Smooth muscle cell (in vitro differentiated cells): Measurements from ENCODE around the gene SLC19A2. TPM values are rescaled to one million over a fixed set of nuclear protein-coding genes. Genes with fewer than 3 reads are reported as not detected.

Source experiments
- DNase-seq: peaks from one replicate; lab custom pipeline; 2025; ENCODE audit not compliant: unreplicated experiment; lab: John Stamatoyannopoulos, UW
- H2AFZ ChIP-seq: fragments of 200-600 bp; sonication (generic); 2 replicates; pipeline ENCODE4 v1.6.0; 2016; ENCODE audit warnings: antibody characterized with exemption, low read depth, mild to moderate bottlenecking
- H3F3A ChIP-seq: fragments of 200-600 bp; sonication (generic); 2 replicates; pipeline ENCODE4 v1.6.0; 2017; ENCODE audit warnings: antibody characterized with exemption, low read depth
- H3K27ac ChIP-seq: fragments of 200-600 bp; sonication (generic); 2 replicates; pipeline ENCODE4 v1.5.1; 2016; ENCODE audit warnings: low read depth, mild to moderate bottlenecking
- H3K27me3 ChIP-seq: fragments of 200-600 bp; sonication (generic); 2 replicates; pipeline ENCODE4 v1.6.1; 2016; ENCODE audit warnings: low read depth, mild to moderate bottlenecking
- H3K36me3 ChIP-seq: fragments of 200-600 bp; sonication (generic); 2 replicates; pipeline ENCODE4 v1.5.1; 2016; ENCODE audit warnings: low read depth
- H3K4me1 ChIP-seq: fragments of 200-600 bp; sonication (generic); 2 replicates; pipeline ENCODE4 v1.5.1; 2016; ENCODE audit warnings: low read depth
- H3K4me2 ChIP-seq: fragments of 200-600 bp; sonication (generic); 2 replicates; pipeline ENCODE4 v1.6.0; 2016; ENCODE audit warnings: mild to moderate bottlenecking
- H3K4me3 ChIP-seq: fragments of 200-600 bp; sonication (generic); 2 replicates; pipeline ENCODE4 v1.5.1; 2016; ENCODE audit warnings: mild to moderate bottlenecking
- H3K79me2 ChIP-seq: fragments of 200-600 bp; sonication (generic); 2 replicates; pipeline ENCODE4 v1.6.0; 2016; ENCODE audit warnings: low read depth, mild to moderate bottlenecking
- H3K9ac ChIP-seq: fragments of 200-600 bp; sonication (generic); 2 replicates; pipeline ENCODE4 v1.6.0; 2016; ENCODE audit warnings: low read depth
- H3K9me3 ChIP-seq: fragments of 200-600 bp; sonication (generic); replicated peaks from 2 replicates; pipeline ENCODE4 v1.5.1; 2016; ENCODE audit warnings: low read depth
- H4K20me1 ChIP-seq: fragments of 200-600 bp; sonication (generic); 2 replicates; pipeline ENCODE4 v1.6.0; 2016; ENCODE audit warnings: low read depth
- WGBS: methylation state at CpG from one replicate; pipeline ENCODE4 v1.1.7; 2016; ENCODE audit warnings: low lambda C conversion rate; 5-methylcytosine and 5-hydroxymethylcytosine counted together
- polyA plus RNA-seq: library from polyadenylated mRNA; unstranded; fragments of >200 nt; fragmentation: Nextera tagmentation; extraction: Ambion mirVana; gene quantifications from 2 replicates; pipeline ENCODE4 v1.2.1, GENCODE V29; 2016
- total RNA-seq: library from RNA; depleted of rRNA; stranded (reverse); fragments of >200 nt; gene quantifications from 2 replicates; pipeline ENCODE4 v1.2.3, GENCODE V29; 2014
- TF ChIP-seq, protein P1 (sequence below): fragments of 200-600 bp; sonication (generic); IDR thresholded peaks from 2 replicates; pipeline ENCODE4 v1.5.1; 2017; ENCODE audit warnings: borderline replicate concordance, mild to moderate bottlenecking, antibody characterized with exemption; ENCODE audit not compliant: insufficient read depth, poor library complexity, severe bottlenecking

The SLC19A2 gene
- total and polyA plus RNA-seq, 2 experiments from 2014 or later, result 15.1 to 59.4 TPM

DNA sequence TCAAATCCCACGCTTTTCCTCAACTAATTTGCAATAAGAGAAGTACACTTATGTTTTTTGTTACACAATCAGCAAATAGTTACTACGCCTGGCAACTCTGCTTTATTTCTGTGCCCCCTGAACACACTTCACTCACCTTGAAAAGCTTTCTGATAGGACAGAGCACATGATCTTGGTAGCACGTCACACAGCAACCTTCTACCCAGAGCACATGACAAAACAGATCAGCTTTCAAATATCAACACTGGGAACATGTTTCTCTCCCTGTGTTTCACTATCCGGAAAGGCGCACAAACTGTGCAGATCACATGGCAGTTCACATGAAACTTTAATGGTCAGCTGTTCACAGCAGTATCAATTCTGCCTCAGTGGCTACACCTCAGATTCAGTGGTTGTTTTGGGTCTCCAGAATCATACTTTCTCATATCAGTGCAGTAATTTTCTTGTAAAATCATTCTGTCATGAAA, 2.2 kb downstream of the SLC19A2 start:
- H2AFZ ChIP-seq, result no peak overlapping the region
- peaks cover 66% of the 10 kb centered on the region for H3K79me2 ChIP-seq
- peaks cover 8% of the 10 kb centered on the region for H3F3A ChIP-seq
- WGBS, result 55% methylated on average over 5 of the region's 5 CpGs
- H3K27me3 ChIP-seq, result no peaks in the 10 kb centered on the region
- TF ChIP-seq, protein P1, sequence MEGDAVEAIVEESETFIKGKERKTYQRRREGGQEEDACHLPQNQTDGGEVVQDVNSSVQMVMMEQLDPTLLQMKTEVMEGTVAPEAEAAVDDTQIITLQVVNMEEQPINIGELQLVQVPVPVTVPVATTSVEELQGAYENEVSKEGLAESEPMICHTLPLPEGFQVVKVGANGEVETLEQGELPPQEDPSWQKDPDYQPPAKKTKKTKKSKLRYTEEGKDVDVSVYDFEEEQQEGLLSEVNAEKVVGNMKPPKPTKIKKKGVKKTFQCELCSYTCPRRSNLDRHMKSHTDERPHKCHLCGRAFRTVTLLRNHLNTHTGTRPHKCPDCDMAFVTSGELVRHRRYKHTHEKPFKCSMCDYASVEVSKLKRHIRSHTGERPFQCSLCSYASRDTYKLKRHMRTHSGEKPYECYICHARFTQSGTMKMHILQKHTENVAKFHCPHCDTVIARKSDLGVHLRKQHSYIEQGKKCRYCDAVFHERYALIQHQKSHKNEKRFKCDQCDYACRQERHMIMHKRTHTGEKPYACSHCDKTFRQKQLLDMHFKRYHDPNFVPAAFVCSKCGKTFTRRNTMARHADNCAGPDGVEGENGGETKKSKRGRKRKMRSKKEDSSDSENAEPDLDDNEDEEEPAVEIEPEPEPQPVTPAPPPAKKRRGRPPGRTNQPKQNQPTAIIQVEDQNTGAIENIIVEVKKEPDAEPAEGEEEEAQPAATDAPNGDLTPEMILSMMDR, result no peak
- no peaks in the 10 kb centered on the region for H3K9me3 ChIP-seq
- H3K4me3 ChIP-seq, result peak overlapping the region; percentile 89
- H3K36me3 ChIP-seq, result no peaks in the 10 kb centered on the region
- peak overlapping the region; percentile 99 for H3K9ac ChIP-seq
- peak overlapping the region; percentile 99 for H3K27ac ChIP-seq
- H4K20me1 ChIP-seq, result peaks cover 67% of the 10 kb centered on the region
- H3K4me1 ChIP-seq, result peaks cover 51% of the 10 kb centered on the region
- no peak for DNase-seq
- peak overlapping the region; percentile 86 for H3K4me2 ChIP-seq

DNA sequence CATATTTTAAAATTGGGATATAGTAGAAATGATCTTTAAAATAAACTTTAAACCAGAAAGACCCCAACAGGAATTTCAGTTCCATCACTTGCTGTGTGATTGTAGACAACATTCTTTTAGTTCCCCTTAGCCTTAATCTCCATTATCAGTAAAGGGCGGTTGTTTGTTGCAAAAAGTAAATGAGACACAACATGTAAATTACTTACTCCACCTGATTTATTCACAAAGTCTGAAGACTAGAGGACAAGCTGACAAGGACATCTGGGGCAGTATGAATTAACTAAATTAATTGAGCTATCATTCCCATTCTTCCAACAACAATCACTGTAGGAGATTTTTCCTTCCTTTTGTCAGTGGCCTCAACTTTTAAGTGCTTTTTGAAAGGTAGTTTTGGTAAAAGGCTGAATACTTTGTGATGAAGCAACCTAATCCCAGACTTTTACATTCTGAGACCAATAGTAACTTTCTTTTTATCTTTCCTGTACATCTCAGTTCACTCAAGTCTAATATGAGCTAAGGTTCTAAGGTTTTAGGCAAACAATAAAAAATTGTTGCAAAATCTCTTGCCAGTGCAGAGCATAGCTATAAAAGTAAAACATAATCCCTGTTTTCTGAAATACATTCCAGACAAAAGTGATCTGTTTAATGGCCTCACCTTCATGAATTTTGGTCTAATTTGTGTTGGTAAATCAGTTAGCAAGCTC, 6.2 kb downstream of the SLC19A2 start:
- peaks cover 5% of the 10 kb centered on the region for H3K36me3 ChIP-seq
- peak overlapping the region; percentile 8 for H3K4me2 ChIP-seq
- H3K4me1 ChIP-seq, result peaks cover 53% of the 10 kb centered on the region
- H3K9ac ChIP-seq, result no peak overlapping the region
- H3K9me3 ChIP-seq, result no peaks in the 10 kb centered on the region
- 52% methylated on average over 1 of the region's 1 CpG for WGBS
- peak overlapping the region; percentile 7 for H3K27ac ChIP-seq
- no peak overlapping the region for H3K4me3 ChIP-seq
- no peaks in the 10 kb centered on the region for H3K27me3 ChIP-seq
- DNase-seq, result no peak
- TF ChIP-seq, protein P1, result no peak
- H4K20me1 ChIP-seq, result peaks cover 92% of the 10 kb centered on the region
- no peaks in the 10 kb centered on the region for H3F3A ChIP-seq
- H3K79me2 ChIP-seq, result peaks cover 81% of the 10 kb centered on the region
- H2AFZ ChIP-seq, result no peak overlapping the region

DNA sequence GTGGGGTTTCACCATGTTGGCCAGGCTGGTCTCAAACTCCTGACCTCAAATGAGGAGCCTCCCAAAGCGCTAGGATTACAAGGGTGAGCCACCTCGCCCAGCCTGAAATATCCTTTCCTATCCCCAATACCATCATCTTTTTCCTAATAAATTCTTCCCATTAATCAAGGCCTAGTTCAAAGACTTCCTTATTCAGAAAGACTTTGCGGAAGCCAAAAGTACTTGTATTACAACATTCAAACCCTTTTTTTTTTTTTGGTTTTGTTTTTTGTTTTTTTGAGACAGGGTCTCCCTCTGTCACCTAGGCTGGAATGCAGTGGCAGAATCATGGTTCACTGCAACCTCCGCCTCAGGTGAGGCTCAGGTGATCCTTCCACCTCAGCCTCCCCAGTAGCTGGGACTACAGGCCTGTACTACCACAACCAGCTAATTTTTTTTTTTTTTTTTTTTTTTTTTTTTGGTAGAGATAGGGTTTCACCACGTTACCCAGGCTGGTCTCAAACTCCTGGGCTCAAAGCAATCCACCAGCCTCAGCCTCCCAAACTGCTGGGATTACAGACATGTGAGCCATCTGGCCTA, 7.6 kb downstream of the SLC19A2 start:
- 100% methylated on average over 5 of the region's 5 CpGs for whole genome bisulfite sequencing
- Histone ChIP-seq H3K79me2 (peaks cover 69% of the 10 kb centered on the region), H3K4me2 (no peak overlapping the region), H3K9me3 (no peaks in the 10 kb centered on the region), H2AFZ (no peak overlapping the region), H3K4me3 (no peak overlapping the region), H3K36me3 (peaks cover 5% of the 10 kb centered on the region), H3K27ac (no peak overlapping the region), H4K20me1 (peaks cover 78% of the 10 kb centered on the region), H3F3A (no peaks in the 10 kb centered on the region), H3K9ac (no peak overlapping the region), H3K27me3 (no peaks in the 10 kb centered on the region), H3K4me1 (peaks cover 41% of the 10 kb centered on the region)
- TF ChIP-seq, protein P1, result no peak
- no peak for DNase-seq
